PFSK-1 (cell line): ENCODE data around the gene PSMG1.

Experiments used
- FOXP2 ChIP-seq: optimal IDR thresholded peaks from 2 replicates; pipeline ENCODE3; 2011; ENCODE audit warnings: borderline replicate concordance, control low read depth, inconsistent platforms; ENCODE audit not compliant: insufficient read depth; ENCODE audit errors: extremely low read length, extremely low read depth
- POLR2AphosphoS5 ChIP-seq: IDR thresholded peaks from 2 replicates; pipeline ENCODE4 v1.6.1; 2012; ENCODE audit warnings: low read depth, mild to moderate bottlenecking, control low read depth, low read length, moderate library complexity
- REST ChIP-seq, 2 experiments: IDR thresholded peaks; 2 replicates each; pipeline versions ENCODE4 v1.6.1 to v1.8.0; 2011 to 2012; ENCODE audit warnings: low read depth in 2 of 2, low read length in 2 of 2, control low read depth in 1 of 2, inconsistent platforms in 1 of 2, mild to moderate bottlenecking in 1 of 2, moderate library complexity in 1 of 2; ENCODE audit not compliant: insufficient read depth in 1 of 2
- SIN3A ChIP-seq: IDR thresholded peaks from 2 replicates; pipeline ENCODE4 v1.6.1; 2012; ENCODE audit warnings: mild to moderate bottlenecking, low read length, moderate library complexity, borderline replicate concordance; ENCODE audit not compliant: insufficient read depth
- TAF1 ChIP-seq: IDR thresholded peaks from 2 replicates; pipeline ENCODE4 v1.6.1; 2012; ENCODE audit warnings: low read length, control low read depth, borderline replicate concordance; ENCODE audit not compliant: insufficient read depth

Gene PSMG1

GRCh38 chr21:39136711-39137110 lies 46.5 kb downstream of the PSMG1 start:
- no peak for TF ChIP-seq SIN3A
- TF ChIP-seq TAF1 = no peak
- TF ChIP-seq POLR2AphosphoS5 = no peak
- TF ChIP-seq REST (IDR thresholded peaks at IDR 0.05; ENCODE audit: insufficient read depth in 1 of 2, low read depth in 2 of 2, low read length in 2 of 2) = no peak
- no peak for TF ChIP-seq FOXP2

- TF ChIP-seq REST (IDR thresholded peaks at IDR 0.05; ENCODE audit: insufficient read depth in 1 of 2, low read depth in 2 of 2, low read length in 2 of 2) = no peak
- TF ChIP-seq SIN3A = no peak
Observed at GRCh38 chr21:39134288-39134810, 48.9 kb downstream of the PSMG1 start.

GRCh38 chr21:39132248-39132647 lies 51.0 kb downstream of the PSMG1 start:
- TF ChIP-seq POLR2AphosphoS5 = no peak
- TF ChIP-seq TAF1 = no peak
- no peak for TF ChIP-seq REST (IDR thresholded peaks at IDR 0.05; ENCODE audit: insufficient read depth in 1 of 2, low read depth in 2 of 2, low read length in 2 of 2)
- no peak for TF ChIP-seq SIN3A
- TF ChIP-seq FOXP2 = no peak

- no peak for TF ChIP-seq TAF1
- TF ChIP-seq REST (IDR thresholded peaks at IDR 0.05; ENCODE audit: insufficient read depth in 1 of 2, low read depth in 2 of 2, low read length in 2 of 2) = no peak
- no peak for TF ChIP-seq POLR2AphosphoS5
- TF ChIP-seq SIN3A = no peak
- no peak for TF ChIP-seq FOXP2
Observed at GRCh38 chr21:39131791-39132190, 51.5 kb downstream of the PSMG1 start.

- TF ChIP-seq FOXP2 (no peak), POLR2AphosphoS5 (no peak)
Observed at GRCh38 chr21:39127506-39127905, 55.7 kb downstream of the PSMG1 start.
